H9 (cell line): ENCODE results near the gene LRG1. TPM values are rescaled to one million over a fixed set of nuclear protein-coding genes. Genes with fewer than 3 reads are reported as not detected.
A peak's percentile ranks its signal among the peaks of the same experiment; 100 is the strongest.
"Not testable (repeated sequence)": the region's sequence is repeated elsewhere in the genome, so short reads cannot be mapped to it uniquely, and the experiment has no call there.

Experiments used
- DNase-seq: peaks from one replicate; pipeline ENCODE4 v3.0.0-alpha.2; 2017
- H2AFZ ChIP-seq: one replicate; pipeline ENCODE4 v1.6.1; 2013; ENCODE audit warnings: mild to moderate bottlenecking, low read length, control low read depth, moderate library complexity
- H2AK5ac ChIP-seq: 2 replicates; pipeline ENCODE4 v1.6.1; 2013; ENCODE audit warnings: low read length, control low read depth, mixed read lengths; ENCODE audit not compliant: insufficient read length
- H2BK120ac ChIP-seq: one replicate; pipeline ENCODE4 v1.6.1; 2013; ENCODE audit warnings: low read depth, mild to moderate bottlenecking, low read length, control low read depth, inconsistent platforms; ENCODE audit not compliant: poor library complexity, severe bottlenecking
- H2BK12ac ChIP-seq: 2 replicates; pipeline ENCODE4 v1.6.1; 2013; ENCODE audit warnings: low read length, control low read depth, mixed read lengths, low read depth; ENCODE audit not compliant: insufficient read length
- H2BK15ac ChIP-seq: 2 replicates; pipeline ENCODE4 v1.6.1; 2013; ENCODE audit warnings: low read depth, low read length, control low read depth
- H2BK20ac ChIP-seq: one replicate; pipeline ENCODE4 v1.6.1; 2013; ENCODE audit warnings: low read depth, mild to moderate bottlenecking, low read length, control low read depth, inconsistent platforms; ENCODE audit not compliant: poor library complexity, severe bottlenecking
- H2BK5ac ChIP-seq: 2 replicates; pipeline ENCODE4 v1.6.1; 2013; ENCODE audit warnings: low read length, control low read depth, mixed read lengths; ENCODE audit not compliant: insufficient read length
- H3K14ac ChIP-seq: 2 replicates; pipeline ENCODE4 v1.6.1; 2013; ENCODE audit warnings: low read length, control low read depth; ENCODE audit not compliant: insufficient read depth
- H3K18ac ChIP-seq: 2 replicates; pipeline ENCODE4 v1.6.1; 2013; ENCODE audit warnings: low read depth, mild to moderate bottlenecking, mixed read lengths, low read length, control low read depth; ENCODE audit not compliant: insufficient read length
- H3K23ac ChIP-seq: 2 replicates; pipeline ENCODE4 v1.6.1; 2013; ENCODE audit warnings: low read length, control low read depth, mixed read lengths, low read depth; ENCODE audit not compliant: insufficient read length
- H3K23me2 ChIP-seq: 2 replicates; pipeline ENCODE4 v1.6.1; 2013; ENCODE audit warnings: low read depth, mild to moderate bottlenecking, mixed read lengths, low read length, control low read depth; ENCODE audit not compliant: insufficient read length, poor library complexity, severe bottlenecking
- H3K27ac ChIP-seq: 2 replicates; pipeline ENCODE4 v1.5.1; 2013; ENCODE audit warnings: low read length, control low read depth, mixed read lengths, low read depth; ENCODE audit not compliant: insufficient read length
- H3K27me3 ChIP-seq: 2 replicates; pipeline ENCODE4 v1.6.1; 2013; ENCODE audit warnings: low read length, control low read depth, inconsistent platforms; ENCODE audit not compliant: insufficient read depth
- H3K4ac ChIP-seq: 2 replicates; pipeline ENCODE4 v1.6.1; 2013; ENCODE audit warnings: low read depth, mild to moderate bottlenecking, control low read depth, inconsistent platforms, low read length, moderate library complexity
- H3K4me1 ChIP-seq: 2 replicates; pipeline ENCODE4 v1.6.1; 2013; ENCODE audit warnings: low read length, control low read depth, inconsistent platforms; ENCODE audit not compliant: insufficient read depth
- H3K4me2 ChIP-seq: 2 replicates; pipeline ENCODE4 v1.6.1; 2013; ENCODE audit warnings: low read length, control low read depth, mixed read lengths; ENCODE audit not compliant: insufficient read length, insufficient read depth
- H3K56ac ChIP-seq: 2 replicates; pipeline ENCODE4 v1.6.1; 2013; ENCODE audit warnings: low read depth, mild to moderate bottlenecking, mixed read lengths, low read length, control low read depth; ENCODE audit not compliant: insufficient read length
- H3K79me1 ChIP-seq: 2 replicates; pipeline ENCODE4 v1.6.1; 2013; ENCODE audit warnings: low read depth, mild to moderate bottlenecking, moderate library complexity, low read length, control low read depth, inconsistent platforms; ENCODE audit not compliant: insufficient read depth, poor library complexity, severe bottlenecking
- H3K79me2 ChIP-seq: 2 replicates; pipeline ENCODE4 v1.6.1; 2013; ENCODE audit warnings: low read length, control low read depth, inconsistent platforms; ENCODE audit not compliant: insufficient read depth
- H3K9ac ChIP-seq: 2 replicates; pipeline ENCODE4 v1.6.1; 2013; ENCODE audit warnings: low read length, control low read depth, mixed read lengths; ENCODE audit not compliant: insufficient read length; ENCODE audit errors: extremely low read depth
- H3K9me3 ChIP-seq: one replicate; pipeline ENCODE4 v1.6.1; 2013; ENCODE audit warnings: low read depth, low read length, inconsistent platforms; ENCODE audit not compliant: control insufficient read depth
- H3T11ph ChIP-seq: one replicate; pipeline ENCODE4 v1.6.1; 2013; ENCODE audit warnings: mild to moderate bottlenecking, low read length, control low read depth, inconsistent platforms
- H4K20me1 ChIP-seq: one replicate; pipeline ENCODE4 v1.6.1; 2013; ENCODE audit not compliant: control insufficient read depth, insufficient read length, insufficient read depth
- H4K5ac ChIP-seq: 2 replicates; pipeline ENCODE4 v1.6.1; 2013; ENCODE audit warnings: low read depth, mild to moderate bottlenecking, mixed read lengths, low read length, control low read depth; ENCODE audit not compliant: insufficient read length
- H4K8ac ChIP-seq: replicated peaks from 2 replicates; pipeline ENCODE4 v1.6.1; 2013; ENCODE audit warnings: low read length, control low read depth, mixed read lengths, low read depth; ENCODE audit not compliant: insufficient read length
- H4K91ac ChIP-seq: 2 replicates; pipeline ENCODE4 v1.6.1; 2013; ENCODE audit warnings: low read depth, mild to moderate bottlenecking, moderate library complexity, mixed read lengths, low read length, control low read depth; ENCODE audit not compliant: insufficient read length
- H3K27ac Mint-ChIP-seq, 3 experiments: 2 replicates in 2 of 3; 3 replicates in 1 of 3; pipeline ENCODE4 v1.8.0; 2020 to 2021; ENCODE audit warnings: mixed read lengths in 3 of 3, mild to moderate bottlenecking in 1 of 3, moderate library complexity in 1 of 3
- H3K27me3 Mint-ChIP-seq: 2 replicates; pipeline ENCODE4 v1.8.0; 2021; ENCODE audit warnings: low read depth, mild to moderate bottlenecking, moderate library complexity, mixed read lengths
- H3K36me3 Mint-ChIP-seq, 3 experiments: 2 replicates in 2 of 3; 3 replicates in 1 of 3; pipeline ENCODE4 v1.8.0; 2020 to 2021; ENCODE audit warnings: low read depth in 3 of 3, mixed read lengths in 3 of 3; ENCODE audit not compliant: insufficient read depth in 1 of 3
- H3K4me1 Mint-ChIP-seq, 2 experiments: 2 replicates each; pipeline ENCODE4 v1.8.0; 2020; ENCODE audit warnings: mixed read lengths in 2 of 2
- H3K4me3 Mint-ChIP-seq, 2 experiments: 2 replicates in 1 of 2; 3 replicates in 1 of 2; pipeline ENCODE4 v1.8.0; 2020 to 2021; ENCODE audit warnings: mild to moderate bottlenecking in 2 of 2, mixed read lengths in 2 of 2, moderate library complexity in 1 of 2
- H3K9me3 Mint-ChIP-seq, 2 experiments: 2 replicates in 1 of 2; 3 replicates in 1 of 2; pipeline ENCODE4 v1.8.0; 2020; ENCODE audit warnings: mild to moderate bottlenecking in 2 of 2, mixed read lengths in 2 of 2, moderate library complexity in 1 of 2
- WGBS: extraction: QIAGEN DNeasy Blood & Tissue Kit; methylation state at CpG from one replicate; pipeline ENCODE4 v1.1.7; 2013; ENCODE audit warnings: missing lambda C conversion rate, low lambda C conversion rate, mixed read lengths; ENCODE audit not compliant: insufficient read length; ENCODE audit errors: extremely low coverage; 5-methylcytosine and 5-hydroxymethylcytosine counted together
- total RNA-seq: library from RNA; stranded (reverse); gene quantifications from 2 replicates; pipeline ENCODE4 v1.2.1, GENCODE V29; 2021
- TF ChIP-seq, protein P1 (sequence below): fragments of 200-600 bp; sonication (generic); conservative IDR thresholded peaks from 3 replicates; pipeline ENCODE4 v1.8.0; 2021; ENCODE audit warnings: antibody characterized with exemption, mild to moderate bottlenecking

The LRG1 gene
- total RNA-seq, 1 experiment from 2014 or later, result 0.24 TPM

DNA sequence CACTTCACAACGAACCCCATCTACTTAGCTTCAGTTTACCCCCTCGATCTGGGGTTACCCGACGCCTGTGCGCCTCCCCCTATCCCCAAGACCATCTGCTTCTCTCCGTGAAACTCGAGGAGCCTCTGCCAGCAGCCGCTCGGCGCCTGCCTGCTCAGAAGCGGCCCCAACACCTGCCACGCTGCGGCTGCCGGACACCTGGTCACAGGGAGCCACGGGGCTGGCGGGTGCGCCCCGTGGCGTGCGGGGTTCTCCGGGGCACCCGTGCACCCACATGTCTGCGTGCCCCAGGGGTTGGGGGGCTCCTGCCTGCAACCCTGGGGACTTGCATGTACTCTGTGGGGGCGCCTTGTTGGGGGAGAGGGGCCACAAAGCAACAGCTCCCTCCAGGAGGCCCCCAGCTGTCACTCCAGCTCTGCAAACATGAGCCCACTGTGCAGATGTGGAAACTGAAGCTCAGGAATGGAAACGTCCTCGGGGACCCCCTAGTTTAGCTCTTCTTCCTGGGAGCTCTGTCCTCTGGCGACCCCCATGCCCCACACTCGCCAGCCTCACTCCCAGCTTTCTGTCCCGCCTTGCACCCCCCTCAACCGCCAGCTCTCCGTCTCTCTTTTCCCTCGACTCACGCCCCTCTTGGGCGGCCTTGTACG is 26.7 kb upstream of the LRG1 start:
- Mint-ChIP-seq H3K9me3 (no peaks in the 10 kb centered on the region), H3K4me3 (no peak overlapping the region), H3K4me1 (peaks cover 3 to 8% of the 10 kb centered on the region in 2 experiments; a peak in 2 of 4 replicates), H3K36me3 (no peaks in the 10 kb centered on the region), H3K27me3 (peaks cover 3% of the 10 kb centered on the region), H3K27ac (peak overlapping the region in 1 of 3 experiments; percentile 44; a peak in 1 of 7 replicates)
- H4K20me1 ChIP-seq, result no peaks in the 10 kb centered on the region
- no peaks in the 10 kb centered on the region for H3K79me1 ChIP-seq
- no peak overlapping the region for H2BK12ac ChIP-seq
- H3K4me2 ChIP-seq, result no peak overlapping the region
- H2BK20ac ChIP-seq, result no peak overlapping the region
- H3K27me3 ChIP-seq, result no peaks in the 10 kb centered on the region
- no peak overlapping the region for H3K4ac ChIP-seq
- H3K79me2 ChIP-seq, result no peaks in the 10 kb centered on the region
- H2BK5ac ChIP-seq, result no peak overlapping the region
- no peaks in the 10 kb centered on the region for H3K4me1 ChIP-seq
- H4K91ac ChIP-seq, result no peak overlapping the region
- no peak overlapping the region for H3K23ac ChIP-seq
- no peak overlapping the region for H3K56ac ChIP-seq
- no peak overlapping the region for H2BK120ac ChIP-seq
- DNase-seq, result no peak
- H3K23me2 ChIP-seq, result no peaks in the 10 kb centered on the region
- H2AK5ac ChIP-seq, result no peak overlapping the region
- no peaks in the 10 kb centered on the region for H3K9me3 ChIP-seq
- H4K8ac ChIP-seq, result no peak overlapping the region
- H3K27ac ChIP-seq, result no peak overlapping the region
- no peak overlapping the region for H3T11ph ChIP-seq
- no CpG with 5 or more reads among the region's 35 CpGs for WGBS
- no peak overlapping the region for H3K14ac ChIP-seq
- H3K9ac ChIP-seq, result no peak overlapping the region
- TF ChIP-seq, protein P1, sequence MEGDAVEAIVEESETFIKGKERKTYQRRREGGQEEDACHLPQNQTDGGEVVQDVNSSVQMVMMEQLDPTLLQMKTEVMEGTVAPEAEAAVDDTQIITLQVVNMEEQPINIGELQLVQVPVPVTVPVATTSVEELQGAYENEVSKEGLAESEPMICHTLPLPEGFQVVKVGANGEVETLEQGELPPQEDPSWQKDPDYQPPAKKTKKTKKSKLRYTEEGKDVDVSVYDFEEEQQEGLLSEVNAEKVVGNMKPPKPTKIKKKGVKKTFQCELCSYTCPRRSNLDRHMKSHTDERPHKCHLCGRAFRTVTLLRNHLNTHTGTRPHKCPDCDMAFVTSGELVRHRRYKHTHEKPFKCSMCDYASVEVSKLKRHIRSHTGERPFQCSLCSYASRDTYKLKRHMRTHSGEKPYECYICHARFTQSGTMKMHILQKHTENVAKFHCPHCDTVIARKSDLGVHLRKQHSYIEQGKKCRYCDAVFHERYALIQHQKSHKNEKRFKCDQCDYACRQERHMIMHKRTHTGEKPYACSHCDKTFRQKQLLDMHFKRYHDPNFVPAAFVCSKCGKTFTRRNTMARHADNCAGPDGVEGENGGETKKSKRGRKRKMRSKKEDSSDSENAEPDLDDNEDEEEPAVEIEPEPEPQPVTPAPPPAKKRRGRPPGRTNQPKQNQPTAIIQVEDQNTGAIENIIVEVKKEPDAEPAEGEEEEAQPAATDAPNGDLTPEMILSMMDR, result no peak
- no peak overlapping the region for H4K5ac ChIP-seq
- H2AFZ ChIP-seq, result no peak overlapping the region
- H2BK15ac ChIP-seq, result no peak overlapping the region
- no peak overlapping the region for H3K18ac ChIP-seq

- H3K56ac ChIP-seq, H3K4me1 Mint-ChIP-seq, H2AK5ac ChIP-seq, H4K8ac ChIP-seq, H3K4me3 Mint-ChIP-seq, H3K18ac ChIP-seq, DNase-seq, H2BK20ac ChIP-seq, H3K9me3 Mint-ChIP-seq, H3K79me2 ChIP-seq, H3T11ph ChIP-seq, H3K9me3 ChIP-seq, H3K23me2 ChIP-seq, H2BK120ac ChIP-seq, H3K27ac ChIP-seq, H3K9ac ChIP-seq, H4K20me1 ChIP-seq, H2BK5ac ChIP-seq, H4K5ac ChIP-seq, H3K4me2 ChIP-seq, H3K4ac ChIP-seq, H2AFZ ChIP-seq, H3K14ac ChIP-seq, H3K23ac ChIP-seq, H3K27me3 Mint-ChIP-seq, H3K4me1 ChIP-seq, H2BK12ac ChIP-seq, H3K36me3 Mint-ChIP-seq, H2BK15ac ChIP-seq, H3K79me1 ChIP-seq, H4K91ac ChIP-seq, H3K27me3 ChIP-seq: not testable (repeated sequence)
- no CpG with 5 or more reads among the region's 5 CpGs for WGBS
- peak overlapping the region in 1 of 3 experiments; percentile 58; a peak in 1 of 7 replicates for H3K27ac Mint-ChIP-seq
These were observed 23.7 kb upstream of the LRG1 start for GRCh38 chr19:4563562-4563961.
